ENCODE results near the gene TMIGD3.

TMIGD3 gene

GRCh38 chr1:111474106-111474505 is 29.3 kb downstream of the TMIGD3 start:
- DNase-seq, result no peak

GRCh38 chr1:111471538-111471937 is 31.9 kb downstream of the TMIGD3 start:
- DNase-seq, result no peak

DNA sequence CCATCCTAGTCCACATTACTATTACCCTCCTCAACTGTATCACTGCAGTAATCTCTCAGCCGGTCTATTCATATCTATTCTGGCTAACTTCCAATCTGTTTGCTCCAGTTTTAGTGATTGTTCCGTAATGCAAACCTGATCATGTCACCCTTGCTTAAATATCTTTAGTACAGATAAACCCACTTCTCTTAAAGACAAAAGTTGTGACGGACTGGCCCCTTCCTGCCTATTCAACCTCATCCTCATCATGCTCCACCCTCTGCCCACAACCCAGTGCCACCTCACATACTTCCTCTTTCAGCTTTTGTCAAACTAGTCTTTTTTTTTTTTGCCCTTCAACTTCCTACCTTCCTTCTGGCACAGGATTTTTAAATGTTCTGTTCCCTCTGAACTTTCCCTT is 32.4 kb downstream of the TMIGD3 start:
- no peak for DNase-seq

GRCh38 chr1:111470596-111470995 is 32.8 kb downstream of the TMIGD3 start:
- no peak for DNase-seq

- DNase-seq, result no peak
Observed at GRCh38 chr1:111469539-111469938, 33.9 kb downstream of the TMIGD3 start.

DNA sequence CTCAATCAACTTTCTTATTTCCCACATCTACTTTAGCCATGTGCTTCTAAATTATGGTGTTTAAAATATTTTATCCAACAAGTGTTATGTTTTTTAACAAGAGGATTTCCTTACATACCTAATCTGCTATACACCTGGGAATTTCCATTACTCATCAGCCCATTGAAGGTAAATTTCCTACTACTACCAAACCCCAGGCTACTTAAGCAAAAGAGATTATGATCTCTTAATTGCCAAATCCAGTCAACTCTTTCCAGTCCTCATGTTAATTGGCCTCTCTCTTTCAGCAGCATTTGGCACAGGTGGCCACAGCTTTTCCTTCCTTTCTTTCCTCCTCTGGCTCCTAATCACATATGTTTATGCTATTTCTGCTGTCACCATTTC is 34.7 kb downstream of the TMIGD3 start:
- DNase-seq, result no peak

DNA sequence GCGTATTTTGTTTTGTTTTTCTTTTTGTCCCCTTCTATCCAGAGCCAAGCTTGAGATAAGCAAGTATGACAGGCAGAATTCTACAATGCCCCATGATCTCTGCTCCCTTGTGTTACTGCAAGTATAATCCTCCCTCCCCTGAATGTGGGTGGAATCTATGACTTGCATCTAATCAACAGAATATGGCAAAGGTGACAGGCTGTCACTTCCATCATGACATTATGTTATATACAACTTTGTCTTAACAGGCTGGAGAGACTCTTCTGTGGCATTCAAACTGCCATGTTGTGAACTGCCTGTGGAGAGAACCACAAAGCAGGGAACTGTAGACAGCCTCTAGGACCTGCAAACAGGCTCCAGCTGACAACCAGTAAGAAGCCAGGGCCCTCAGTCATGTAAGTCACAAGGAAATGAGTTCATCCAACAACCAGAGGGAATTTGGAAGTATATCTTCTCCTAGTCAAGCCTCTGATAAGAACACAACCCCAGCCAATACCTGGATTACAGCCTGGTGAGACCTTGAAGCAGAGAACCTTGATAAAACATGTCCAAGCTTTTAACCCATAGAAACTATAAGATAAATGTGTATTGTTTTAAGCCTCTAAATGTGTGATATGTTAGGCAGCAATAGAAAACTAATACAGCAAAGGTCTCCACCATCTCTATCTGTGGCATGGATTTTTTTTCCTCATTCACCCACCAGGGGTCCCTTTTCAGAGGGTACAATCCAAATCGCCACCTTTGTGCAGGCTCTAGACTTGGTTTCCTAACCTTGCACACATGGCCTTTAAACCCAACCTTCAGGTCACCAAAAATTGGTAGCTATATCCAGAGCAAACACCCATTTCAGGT is 35.3 kb downstream of the TMIGD3 start:
- DNase-seq, result no peak

DNA sequence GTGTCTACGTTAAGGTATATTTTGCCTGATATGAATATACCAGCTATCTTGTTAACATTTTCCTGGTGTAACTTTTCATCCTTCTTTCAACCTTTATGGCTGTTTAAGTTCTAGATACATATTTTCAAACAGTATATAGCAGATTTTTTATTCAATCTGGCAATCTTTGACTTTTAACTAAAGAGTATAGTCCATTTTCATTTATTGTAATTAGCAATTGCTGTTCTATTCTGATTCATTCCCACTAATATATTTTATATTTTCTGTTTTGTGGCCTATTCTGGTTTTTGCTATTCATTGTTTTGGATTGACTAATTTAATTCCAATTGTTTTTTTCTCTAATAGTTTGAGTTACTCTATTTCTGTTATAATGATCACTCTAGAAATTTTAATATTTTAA is 37.0 kb downstream of the TMIGD3 start:
- no peak for DNase-seq

DNA sequence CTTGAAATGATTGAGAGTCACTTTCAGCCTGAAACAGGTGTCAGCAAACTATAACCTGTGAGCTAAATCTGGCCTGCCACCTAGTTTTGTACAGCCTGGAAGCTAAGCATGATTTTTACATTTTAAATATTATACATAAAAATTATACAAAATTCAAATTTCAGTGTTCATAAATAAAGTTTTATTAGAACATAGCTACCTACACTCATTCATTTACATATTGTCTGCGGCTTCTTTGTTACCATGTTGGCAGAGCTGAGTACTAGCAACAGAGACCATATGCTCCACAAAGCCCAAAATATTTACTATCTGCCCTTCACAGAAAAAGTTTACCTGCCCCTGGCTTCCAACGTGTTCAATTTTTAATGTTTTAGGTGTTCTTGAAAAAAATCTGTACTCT is 37.7 kb downstream of the TMIGD3 start:
- DNase-seq, result no peak

DNA sequence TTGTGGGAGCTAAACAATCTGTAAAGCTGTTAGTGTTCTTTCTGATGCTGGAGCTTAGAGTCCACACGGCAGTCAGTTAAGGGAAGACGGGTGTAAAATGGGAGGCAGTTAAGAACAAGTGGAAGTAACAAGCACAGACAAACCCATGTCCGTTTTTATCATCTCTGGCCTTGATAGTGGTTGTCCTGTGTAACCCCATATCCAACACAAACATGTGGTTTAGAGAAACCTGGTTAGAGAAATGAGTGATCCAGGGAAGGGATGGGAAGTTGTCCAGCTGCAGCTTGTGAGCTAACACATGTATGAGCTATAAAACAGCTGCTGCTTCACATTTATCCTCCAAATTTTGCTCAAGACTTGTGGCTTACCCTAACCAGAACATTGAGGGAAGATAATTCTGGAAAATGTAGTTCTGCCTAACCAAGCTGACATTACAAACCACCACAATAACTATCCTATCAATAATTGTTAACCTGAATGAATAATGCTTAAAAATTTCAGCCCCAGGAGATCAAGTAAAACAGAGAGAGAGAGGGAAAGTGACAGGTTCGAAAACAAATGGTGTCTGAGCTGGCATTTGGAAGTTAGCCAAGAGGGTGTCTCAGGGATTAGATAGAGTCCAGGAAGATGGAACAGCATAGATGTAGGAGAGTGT is 40.3 kb downstream of the TMIGD3 start:
- DNase-seq, result no peak

- DNase-seq, result no peak
Observed at GRCh38 chr1:111462370-111463028, 40.9 kb downstream of the TMIGD3 start.

DNA sequence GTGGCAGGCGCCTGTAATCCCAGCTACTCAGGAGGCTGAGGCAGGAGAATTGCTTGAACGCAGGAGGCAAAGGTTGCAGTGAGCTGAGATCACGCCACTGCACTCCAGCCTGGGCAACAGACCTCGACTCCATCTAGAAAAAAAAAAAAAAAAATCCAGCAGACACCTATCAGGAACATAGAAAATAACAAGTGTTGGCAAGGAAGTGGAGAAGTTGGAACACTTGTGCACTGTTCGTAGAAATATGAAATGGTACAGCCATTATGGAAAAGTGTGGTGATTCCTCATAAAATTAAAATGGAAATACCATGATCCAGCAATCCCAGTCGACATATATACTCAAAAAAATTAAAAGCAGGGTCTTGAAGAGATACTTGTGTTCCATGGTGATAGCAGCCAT is 41.7 kb downstream of the TMIGD3 start:
- DNase-seq, result no peak

DNA sequence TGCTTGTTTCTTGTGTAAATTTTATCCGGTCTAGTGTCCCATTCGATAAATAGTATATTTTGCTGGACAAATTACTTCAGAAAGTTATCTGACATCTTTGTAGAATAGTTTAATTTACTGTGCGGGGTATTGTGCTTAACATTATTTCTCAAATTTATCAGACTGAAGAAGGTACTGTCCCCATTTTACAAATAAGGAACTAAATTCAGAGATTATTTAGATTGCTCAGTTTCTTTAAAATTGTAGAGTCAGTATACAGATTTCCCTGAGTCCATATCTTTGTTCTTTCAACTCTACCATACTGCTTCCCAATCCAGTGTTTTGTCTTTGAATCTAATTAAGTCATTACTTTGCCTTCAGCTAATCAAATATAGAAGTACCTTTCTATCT is 47.8 kb downstream of the TMIGD3 start:
- DNase-seq, result no peak

DNA sequence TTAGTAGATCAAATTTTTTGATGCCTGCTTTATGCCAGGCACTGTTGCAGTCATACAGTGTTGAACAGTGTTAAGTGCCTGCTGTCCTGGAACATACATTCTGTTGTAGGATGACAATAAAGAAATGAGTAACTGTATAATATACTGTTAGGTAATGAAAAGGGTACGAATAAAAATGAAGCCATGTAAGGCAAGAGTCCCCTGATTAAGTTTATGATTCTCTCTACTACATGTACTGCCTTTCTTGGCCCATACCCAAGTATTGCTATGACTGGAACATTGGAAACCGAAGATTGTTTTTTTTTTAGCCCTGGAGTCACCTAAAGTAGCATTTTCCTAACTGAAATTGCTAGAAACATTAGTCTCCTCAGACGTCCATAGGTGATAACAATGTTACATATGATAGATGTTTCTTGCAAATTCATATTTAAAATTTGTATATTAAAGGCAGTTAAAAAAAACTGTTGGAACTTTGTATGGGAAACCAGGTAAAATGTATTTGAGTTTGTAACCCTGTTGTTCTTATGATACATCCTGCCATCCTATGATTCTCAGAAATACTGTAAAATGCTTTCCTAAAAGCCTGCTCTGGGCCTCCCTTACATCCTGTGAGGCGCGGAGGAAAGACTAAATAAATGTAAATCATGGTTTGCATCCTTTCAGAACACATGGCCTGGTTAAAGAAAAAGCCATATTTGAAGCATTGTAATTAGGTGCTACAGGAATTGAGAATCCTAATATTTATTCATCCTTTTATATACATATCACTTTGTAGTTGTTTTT is 48.4 kb downstream of the TMIGD3 start:
- no peak for DNase-seq

DNA sequence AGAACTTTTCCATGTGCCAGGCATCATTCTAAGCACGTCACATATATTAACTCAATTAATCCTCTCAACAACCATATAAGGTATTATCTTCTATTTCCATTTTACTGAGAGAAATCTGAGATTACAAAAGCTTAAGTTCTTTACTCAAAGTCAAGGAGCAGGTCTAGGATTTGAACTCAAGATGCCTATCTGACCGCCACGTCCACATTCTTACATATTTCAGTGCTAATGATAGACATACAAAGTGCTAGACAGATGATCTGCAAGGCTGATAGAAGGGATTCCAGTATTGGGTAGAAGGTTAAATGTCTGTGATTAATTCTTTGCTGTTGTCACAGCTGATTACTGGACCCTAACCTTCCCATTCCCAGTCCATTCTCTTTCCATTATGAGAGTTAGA is 49.7 kb downstream of the TMIGD3 start:
- no peak for DNase-seq

DNA sequence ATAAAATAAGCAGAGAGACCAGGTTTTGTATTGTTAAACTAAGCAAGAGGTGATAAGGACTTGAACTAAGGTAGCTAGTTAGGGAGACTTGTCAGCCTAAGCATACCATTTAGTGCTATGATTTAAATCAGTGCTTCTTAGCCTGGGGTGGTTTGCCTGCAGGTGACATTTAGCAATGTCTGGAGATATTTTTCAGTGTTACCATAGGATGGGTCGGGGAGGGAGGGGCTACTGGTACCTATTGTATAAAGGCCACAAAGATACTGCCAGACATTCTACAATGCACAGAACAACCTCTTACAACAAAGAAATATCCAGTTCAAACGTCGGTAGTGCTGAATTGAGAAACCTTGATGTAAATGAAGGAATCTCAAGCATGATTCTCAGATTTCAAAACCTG is 50.9 kb downstream of the TMIGD3 start:
- DNase-seq, result no peak

- no peak for DNase-seq
Observed at GRCh38 chr1:111450185-111450584, 53.2 kb downstream of the TMIGD3 start.

DNA sequence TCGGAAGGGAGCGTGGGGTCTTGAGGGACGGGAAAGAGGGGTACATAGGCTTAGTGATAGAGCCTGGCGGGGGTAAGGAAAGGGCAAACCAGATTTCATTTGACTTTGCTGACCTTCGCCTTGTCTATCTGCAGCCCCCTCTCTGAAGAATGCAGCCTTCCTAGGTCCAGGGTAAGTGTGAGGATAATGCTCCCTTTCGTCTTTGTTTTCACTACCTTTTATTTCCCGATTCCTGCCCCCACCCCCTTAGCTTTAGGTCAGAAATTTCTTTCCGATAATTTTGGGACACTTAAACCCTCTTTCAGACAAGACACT is 53.8 kb downstream of the TMIGD3 start:
- DNase-seq, result no peak

GRCh38 chr1:111448918-111449702 is 54.3 kb downstream of the TMIGD3 start, which contains the start of the genes ATP5PB and WDR77:
Gene ATP5PB (plus strand): TSS chr1:111449464. CDS start chr1:111449542, 78 bp downstream.
Gene WDR77 (minus strand): TSS chr1:111449256. CDS start chr1:111449169, 87 bp downstream.
- DNase-seq, result peak; percentile 91

- no peak for DNase-seq
Observed at GRCh38 chr1:111448482-111448917, 54.9 kb downstream of the TMIGD3 start.

- DNase-seq, result no peak
Observed at GRCh38 chr1:111446967-111447892, 56.2 kb downstream of the TMIGD3 start.
